GM21515 (cell line): ENCODE measurements around the gene GGTLC3.
"Not testable (repeated sequence)": the region's sequence is repeated elsewhere in the genome, so short reads cannot be mapped to it uniquely, and the experiment has no call there.

Source experiments
- ATAC-seq: cut with Tn5 transposase; IDR thresholded peaks from one replicate; pipeline ENCODE4 v1.9.1; 2021; ENCODE audit not compliant: unreplicated experiment

GGTLC3 gene

GRCh38 chr22:18522762-18523161 is 4.8 kb upstream of the GGTLC3 start:
- ATAC-seq: not testable (repeated sequence)

- not testable (repeated sequence) for ATAC-seq
Observed at GRCh38 chr22:18513454-18513853, 4.5 kb downstream of the GGTLC3 start.

- ATAC-seq: not testable (repeated sequence)
Observed at GRCh38 chr22:18512378-18512777, 5.6 kb downstream of the GGTLC3 start.

- not testable (repeated sequence) for ATAC-seq
Observed at GRCh38 chr22:18511327-18511726, 6.6 kb downstream of the GGTLC3 start.

GRCh38 chr22:18496227-18496626 is 21.7 kb downstream of the GGTLC3 start:
- ATAC-seq: not testable (repeated sequence)
